ENCODE results near the gene CD80.

Gene CD80

DNA sequence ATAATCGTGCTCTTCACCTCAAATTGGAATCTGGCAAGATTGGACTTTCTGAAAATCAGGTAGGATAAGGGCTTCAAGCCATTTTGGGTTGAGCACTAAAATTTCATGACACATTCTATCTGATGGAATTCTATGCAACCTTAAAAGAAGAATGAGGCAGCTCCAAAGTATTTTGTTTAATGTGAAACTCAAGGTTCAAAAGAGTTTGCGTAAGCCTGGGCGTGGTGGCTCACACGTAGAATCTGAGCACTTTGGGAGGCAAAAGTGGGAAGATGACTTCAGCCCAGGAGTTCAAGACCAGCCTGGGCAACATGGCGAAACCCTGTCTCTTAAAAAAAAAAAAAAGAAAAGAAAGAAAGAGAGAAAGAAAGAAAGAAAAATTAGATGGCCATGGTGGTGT, 34.7 kb upstream of the CD80 start:
- H3K9me3 ChIP-seq (ENCODE audit: control insufficient read depth, insufficient read depth, low read depth, low read length) = no peaks in the 10 kb centered on the region
- CTCF ChIA-PET = no interaction called here

DNA sequence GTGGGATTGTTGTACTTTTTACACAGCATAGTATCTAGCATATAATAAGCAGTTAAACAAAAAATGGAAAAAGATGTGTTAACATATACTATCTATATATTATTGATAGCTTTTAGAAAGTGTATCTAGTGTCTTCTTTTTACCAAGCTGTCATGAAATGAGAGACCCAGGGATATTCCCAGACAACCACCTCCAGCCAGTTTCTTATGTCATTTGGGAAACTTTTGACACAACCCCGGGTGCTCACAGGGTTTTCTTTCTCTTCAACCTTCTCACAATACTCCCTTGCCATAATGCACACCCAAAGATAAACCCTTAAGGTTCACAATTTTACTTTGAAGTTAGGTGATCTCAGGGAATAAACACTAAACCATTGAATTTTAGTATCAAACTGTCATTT, 33.4 kb upstream of the CD80 start:
- no peaks in the 10 kb centered on the region for H3K4me1 ChIP-seq (ENCODE audit: control insufficient read depth, insufficient read depth, low read length)
- CTCF ChIA-PET = no interaction called here
- H3K4me3 ChIP-seq (ENCODE audit: low read depth, low read length) = no peak overlapping the region
- TF ChIP-seq, protein P1, sequence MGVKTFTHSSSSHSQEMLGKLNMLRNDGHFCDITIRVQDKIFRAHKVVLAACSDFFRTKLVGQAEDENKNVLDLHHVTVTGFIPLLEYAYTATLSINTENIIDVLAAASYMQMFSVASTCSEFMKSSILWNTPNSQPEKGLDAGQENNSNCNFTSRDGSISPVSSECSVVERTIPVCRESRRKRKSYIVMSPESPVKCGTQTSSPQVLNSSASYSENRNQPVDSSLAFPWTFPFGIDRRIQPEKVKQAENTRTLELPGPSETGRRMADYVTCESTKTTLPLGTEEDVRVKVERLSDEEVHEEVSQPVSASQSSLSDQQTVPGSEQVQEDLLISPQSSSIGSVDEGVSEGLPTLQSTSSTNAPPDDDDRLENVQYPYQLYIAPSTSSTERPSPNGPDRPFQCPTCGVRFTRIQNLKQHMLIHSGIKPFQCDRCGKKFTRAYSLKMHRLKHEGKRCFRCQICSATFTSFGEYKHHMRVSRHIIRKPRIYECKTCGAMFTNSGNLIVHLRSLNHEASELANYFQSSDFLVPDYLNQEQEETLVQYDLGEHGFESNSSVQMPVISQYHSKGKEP (tag by site-specific recombination; IDR thresholded peaks at IDR 0.05) = no peak
- TF ChIP-seq KLF1 (tag by site-specific recombination; IDR thresholded peaks at IDR 0.05) (no peak), ZNF416 (tag by site-specific recombination; IDR thresholded peaks at IDR 0.05) (no peak), KLF7 (tag by site-specific recombination; IDR thresholded peaks at IDR 0.05; ENCODE audit: borderline replicate concordance) (no peak), ZNF610 (tag by site-specific recombination; IDR thresholded peaks at IDR 0.05; ENCODE audit: borderline replicate concordance) (no peak), ZNF747 (tag by site-specific recombination; IDR thresholded peaks at IDR 0.05) (no peak), ZNF555 (tag by site-specific recombination; conservative IDR thresholded peaks at IDR 0.05) (no peak), ZNF549 (tag by site-specific recombination; IDR thresholded peaks at IDR 0.05) (no peak), ZNF664 (tag by site-specific recombination; IDR thresholded peaks at IDR 0.05) (no peak), ZNF132 (tag by site-specific recombination; IDR thresholded peaks at IDR 0.05; ENCODE audit: borderline replicate concordance) (no peak), ZNF626 (tag by site-specific recombination; IDR thresholded peaks at IDR 0.05) (no peak)
- TF ChIP-seq, protein P2, sequence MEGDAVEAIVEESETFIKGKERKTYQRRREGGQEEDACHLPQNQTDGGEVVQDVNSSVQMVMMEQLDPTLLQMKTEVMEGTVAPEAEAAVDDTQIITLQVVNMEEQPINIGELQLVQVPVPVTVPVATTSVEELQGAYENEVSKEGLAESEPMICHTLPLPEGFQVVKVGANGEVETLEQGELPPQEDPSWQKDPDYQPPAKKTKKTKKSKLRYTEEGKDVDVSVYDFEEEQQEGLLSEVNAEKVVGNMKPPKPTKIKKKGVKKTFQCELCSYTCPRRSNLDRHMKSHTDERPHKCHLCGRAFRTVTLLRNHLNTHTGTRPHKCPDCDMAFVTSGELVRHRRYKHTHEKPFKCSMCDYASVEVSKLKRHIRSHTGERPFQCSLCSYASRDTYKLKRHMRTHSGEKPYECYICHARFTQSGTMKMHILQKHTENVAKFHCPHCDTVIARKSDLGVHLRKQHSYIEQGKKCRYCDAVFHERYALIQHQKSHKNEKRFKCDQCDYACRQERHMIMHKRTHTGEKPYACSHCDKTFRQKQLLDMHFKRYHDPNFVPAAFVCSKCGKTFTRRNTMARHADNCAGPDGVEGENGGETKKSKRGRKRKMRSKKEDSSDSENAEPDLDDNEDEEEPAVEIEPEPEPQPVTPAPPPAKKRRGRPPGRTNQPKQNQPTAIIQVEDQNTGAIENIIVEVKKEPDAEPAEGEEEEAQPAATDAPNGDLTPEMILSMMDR (tag by site-specific recombination; IDR thresholded peaks at IDR 0.05) = no peak
- TF ChIP-seq, protein P3, sequence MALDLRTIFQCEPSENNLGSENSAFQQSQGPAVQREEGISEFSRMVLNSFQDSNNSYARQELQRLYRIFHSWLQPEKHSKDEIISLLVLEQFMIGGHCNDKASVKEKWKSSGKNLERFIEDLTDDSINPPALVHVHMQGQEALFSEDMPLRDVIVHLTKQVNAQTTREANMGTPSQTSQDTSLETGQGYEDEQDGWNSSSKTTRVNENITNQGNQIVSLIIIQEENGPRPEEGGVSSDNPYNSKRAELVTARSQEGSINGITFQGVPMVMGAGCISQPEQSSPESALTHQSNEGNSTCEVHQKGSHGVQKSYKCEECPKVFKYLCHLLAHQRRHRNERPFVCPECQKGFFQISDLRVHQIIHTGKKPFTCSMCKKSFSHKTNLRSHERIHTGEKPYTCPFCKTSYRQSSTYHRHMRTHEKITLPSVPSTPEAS (tag by site-specific recombination; IDR thresholded peaks at IDR 0.05) = no peak
- TF ChIP-seq, protein P4, sequence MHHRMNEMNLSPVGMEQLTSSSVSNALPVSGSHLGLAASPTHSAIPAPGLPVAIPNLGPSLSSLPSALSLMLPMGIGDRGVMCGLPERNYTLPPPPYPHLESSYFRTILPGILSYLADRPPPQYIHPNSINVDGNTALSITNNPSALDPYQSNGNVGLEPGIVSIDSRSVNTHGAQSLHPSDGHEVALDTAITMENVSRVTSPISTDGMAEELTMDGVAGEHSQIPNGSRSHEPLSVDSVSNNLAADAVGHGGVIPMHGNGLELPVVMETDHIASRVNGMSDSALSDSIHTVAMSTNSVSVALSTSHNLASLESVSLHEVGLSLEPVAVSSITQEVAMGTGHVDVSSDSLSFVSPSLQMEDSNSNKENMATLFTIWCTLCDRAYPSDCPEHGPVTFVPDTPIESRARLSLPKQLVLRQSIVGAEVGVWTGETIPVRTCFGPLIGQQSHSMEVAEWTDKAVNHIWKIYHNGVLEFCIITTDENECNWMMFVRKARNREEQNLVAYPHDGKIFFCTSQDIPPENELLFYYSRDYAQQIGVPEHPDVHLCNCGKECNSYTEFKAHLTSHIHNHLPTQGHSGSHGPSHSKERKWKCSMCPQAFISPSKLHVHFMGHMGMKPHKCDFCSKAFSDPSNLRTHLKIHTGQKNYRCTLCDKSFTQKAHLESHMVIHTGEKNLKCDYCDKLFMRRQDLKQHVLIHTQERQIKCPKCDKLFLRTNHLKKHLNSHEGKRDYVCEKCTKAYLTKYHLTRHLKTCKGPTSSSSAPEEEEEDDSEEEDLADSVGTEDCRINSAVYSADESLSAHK (tag by site-specific recombination; IDR thresholded peaks at IDR 0.05) = no peak
- TF ChIP-seq, protein P5, sequence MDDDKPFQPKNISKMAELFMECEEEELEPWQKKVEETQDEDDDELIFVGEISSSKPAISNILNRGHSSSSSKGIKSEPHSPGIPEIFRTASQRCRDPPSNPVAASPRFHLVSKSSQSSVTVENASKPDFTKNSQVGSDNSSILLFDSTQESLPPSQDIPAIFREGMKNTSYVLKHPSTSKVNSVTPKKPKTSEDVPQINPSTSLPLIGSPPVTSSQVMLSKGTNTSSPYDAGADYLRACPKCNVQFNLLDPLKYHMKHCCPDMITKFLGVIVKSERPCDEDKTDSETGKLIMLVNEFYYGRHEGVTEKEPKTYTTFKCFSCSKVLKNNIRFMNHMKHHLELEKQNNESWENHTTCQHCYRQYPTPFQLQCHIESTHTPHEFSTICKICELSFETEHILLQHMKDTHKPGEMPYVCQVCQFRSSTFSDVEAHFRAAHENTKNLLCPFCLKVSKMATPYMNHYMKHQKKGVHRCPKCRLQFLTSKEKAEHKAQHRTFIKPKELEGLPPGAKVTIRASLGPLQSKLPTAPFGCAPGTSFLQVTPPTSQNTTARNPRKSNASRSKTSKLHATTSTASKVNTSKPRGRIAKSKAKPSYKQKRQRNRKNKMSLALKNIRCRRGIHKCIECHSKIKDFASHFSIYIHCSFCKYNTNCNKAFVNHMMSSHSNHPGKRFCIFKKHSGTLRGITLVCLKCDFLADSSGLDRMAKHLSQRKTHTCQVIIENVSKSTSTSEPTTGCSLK (tag by site-specific recombination; IDR thresholded peaks at IDR 0.05) = no peak
- H3K36me3 ChIP-seq (ENCODE audit: control insufficient read depth in 2 of 2, insufficient read depth in 1 of 2, low read length in 2 of 2) = no peaks in the 10 kb centered on the region
- POLR2A ChIA-PET = no interaction called here
- H3K9me3 ChIP-seq (ENCODE audit: control insufficient read depth, insufficient read depth, low read depth, low read length) = no peaks in the 10 kb centered on the region
- no peak overlapping the region for H3K27ac ChIP-seq (ENCODE audit: extremely low read depth, low read depth, low read length)

More for the DNA sequence above, 34.7 kb upstream of the CD80 start:
- TF ChIP-seq ZSCAN23 (tag by site-specific recombination; IDR thresholded peaks at IDR 0.05) (no peak), ZNF791 (tag by site-specific recombination; IDR thresholded peaks at IDR 0.05) (no peak), ZNF184 (tag by site-specific recombination; IDR thresholded peaks at IDR 0.05) (no peak), ZNF677 (tag by site-specific recombination; IDR thresholded peaks at IDR 0.05) (no peak), ZNF311 (tag by site-specific recombination; IDR thresholded peaks at IDR 0.05; ENCODE audit: borderline replicate concordance) (no peak), FEZF1 (tag by site-specific recombination; IDR thresholded peaks at IDR 0.05) (no peak), IKZF3 (tag by site-specific recombination; IDR thresholded peaks at IDR 0.05) (no peak), ZNF600 (tag by site-specific recombination; IDR thresholded peaks at IDR 0.05) (no peak), ZNF473 (tag by site-specific recombination; IDR thresholded peaks at IDR 0.05) (no peak), ZNF133 (tag by site-specific recombination; IDR thresholded peaks at IDR 0.05) (no peak), ZNF211 (tag by site-specific recombination; IDR thresholded peaks at IDR 0.05; ENCODE audit: low read depth) (no peak)
- Histone ChIP-seq H3K36me3 (ENCODE audit: control insufficient read depth in 2 of 2, insufficient read depth in 1 of 2, low read length in 2 of 2) (no peaks in the 10 kb centered on the region), H3K4me1 (ENCODE audit: control insufficient read depth, insufficient read depth, low read length) (no peaks in the 10 kb centered on the region), H3K4me3 (ENCODE audit: low read depth, low read length) (no peak overlapping the region), H3K27ac (ENCODE audit: extremely low read depth, low read depth, low read length) (no peak overlapping the region)
- POLR2A ChIA-PET = no interaction called here
